Left lung (tissue), 14 donors: ENCODE measurements around the gene HIF3A. TPM values are rescaled to one million over a fixed set of nuclear protein-coding genes. Genes with fewer than 3 reads are reported as not detected.

ENCODE experiments used
- ATAC-seq: fragments of 200-7000 bp; cut with Tn5 transposase; one replicate; pipeline ENCODE4 v1.9.1; 2020; ENCODE audit warnings: moderate library complexity
- DNase-seq, 4 donors: peaks; one replicate each; pipeline ENCODE4 v3.0.0-alpha.2; 2013 to 2020
- H3K27ac ChIP-seq, 2 donors: fragments of 200-600 bp; sonication (generic) in 1 of 2; one replicate each; pipeline versions ENCODE4 v1.5.0 to v1.8.0; 2020 to 2021
- H3K27me3 ChIP-seq, 2 donors: fragments of 200-600 bp; sonication (generic) in 1 of 2; one replicate each; pipeline versions ENCODE4 v1.5.0 to v1.8.0; 2020 to 2021
- H3K36me3 ChIP-seq, 2 donors: fragments of 200-600 bp; sonication (generic) in 1 of 2; one replicate each; pipeline versions ENCODE4 v1.5.0 to v1.8.0; 2020 to 2021
- H3K4me1 ChIP-seq, 2 donors: fragments of 200-600 bp; one replicate each; pipeline ENCODE4 v1.8.0; 2021
- H3K4me3 ChIP-seq, 2 donors: fragments of 200-600 bp; sonication (generic) in 1 of 2; one replicate each; pipeline versions ENCODE4 v1.5.0 to v1.8.0; 2020 to 2021; ENCODE audit warnings: mild to moderate bottlenecking in 1 of 2
- H3K9me3 ChIP-seq, 2 donors: fragments of 200-600 bp; sonication (generic) in 1 of 2; one replicate each; pipeline versions ENCODE4 v1.5.0 to v1.8.0; 2020 to 2021
- CTCF ChIP-seq, 2 donors: fragments of 200-600 bp; sonication (generic) in 1 of 2; IDR thresholded peaks; one replicate each; pipeline versions ENCODE4 v1.5.0 to v1.8.0; 2021; ENCODE audit warnings: antibody characterized with exemption in 2 of 2
- intact Hi-C, 2 donors: fragments of 100-400 bp; cut with DNase I; formaldehyde crosslinking; loops; one replicate each; pipeline versions ENCODE4 v1.11.2 to v1.14.2; 2022
- long read RNA-seq, 12 donors: library from polyadenylated mRNA in 2 of 12; unstranded in 2 of 12; transcript quantifications; one replicate each; pipeline ENCODE4 v2.0.0 and lab custom pipeline, GENCODE V29; 2019 to 2026
- polyA plus RNA-seq, 6 donors: library from polyadenylated mRNA; unstranded; fragments of 120-200 nt; gene quantifications; one replicate each; pipeline ENCODE4 v1.2.1, GENCODE V29; 2013; ENCODE audit not compliant: insufficient read length in 6 of 6
- total RNA-seq, 2 donors: library from RNA; stranded (reverse); fragmentation: NEBNext Ultra II Directional; extraction: Animal tissue kit (Norgen Biotek cat#: 25700); gene quantifications; one replicate each; pipeline ENCODE4 v1.2.1, GENCODE V29; 2021
- donor health status: DM: no; HTN: yes; CAD: no.
- donor health status: DM: no; HTN: no; CAD: no.

HIF3A gene
- 10 to 100 TPM; 15.9 to 30.1 TPM for total RNA-seq
- polyA plus RNA-seq, result 100 to 1,000 TPM; 141 to 218 (median 198) TPM
- long read RNA-seq, donor 1, full-length matches to known transcripts, result 23 of 67 reads
- long read RNA-seq, donor 1, partial matches to known transcripts, result 44 of 67 reads
- long read RNA-seq, donor 1, other reads (novel, unspliced or antisense), result 0 of 67 reads
- long read RNA-seq, donor 2, full-length matches to known transcripts, result 19 of 54 reads
- long read RNA-seq, donor 2, partial matches to known transcripts, result 35 of 54 reads
- long read RNA-seq, donor 2, other reads (novel, unspliced or antisense), result 0 of 54 reads
- long read RNA-seq, donor 3, full-length matches to known transcripts, result 5 of 10 reads
- long read RNA-seq, donor 3, partial matches to known transcripts, result 5 of 10 reads
- long read RNA-seq, donor 3, other reads (novel, unspliced or antisense), result 0 of 10 reads
- long read RNA-seq, donor 4, partial matches to known transcripts, result 0 of 1 reads
- long read RNA-seq, donor 4, other reads (novel, unspliced or antisense), result 1 of 1 reads
- long read RNA-seq, donor 5, transcript HIF3A-217 (2 exons, 313 nt), result minor isoform, 5 of 59 reads
- long read RNA-seq, donor 5, transcript HIF3A-207 (7 exons, 2,004 nt), result major isoform, 10 of 59 reads
- long read RNA-seq, donor 5, partial matches to known transcripts, result 40 of 59 reads
- long read RNA-seq, donor 5, other reads (novel, unspliced or antisense), result 0 of 59 reads
- long read RNA-seq, donor 6, full-length matches to known transcripts, result 4 of 27 reads
- long read RNA-seq, donor 6, partial matches to known transcripts, result 23 of 27 reads
- long read RNA-seq, donor 6, other reads (novel, unspliced or antisense), result 0 of 27 reads
- long read RNA-seq, donor 7, full-length matches to known transcripts, result 5 of 10 reads
- long read RNA-seq, donor 7, partial matches to known transcripts, result 5 of 10 reads
- long read RNA-seq, donor 7, other reads (novel, unspliced or antisense), result 0 of 10 reads
- long read RNA-seq, donor 8, full-length matches to known transcripts, result 20 of 52 reads
- long read RNA-seq, donor 8, partial matches to known transcripts, result 32 of 52 reads
- long read RNA-seq, donor 8, other reads (novel, unspliced or antisense), result 0 of 52 reads
- long read RNA-seq, donor 9, result 0 reads
- long read RNA-seq, donor 10, partial matches to known transcripts, result 0 of 7 reads
- long read RNA-seq, donor 10, other reads (novel, unspliced or antisense), result 5 of 7 reads
- long read RNA-seq, donor 11, result 0 reads
- long read RNA-seq, donor 12, full-length matches to known transcripts, result 18 of 31 reads
- long read RNA-seq, donor 12, partial matches to known transcripts, result 13 of 31 reads
- long read RNA-seq, donor 12, other reads (novel, unspliced or antisense), result 0 of 31 reads

- DNase-seq (peak in 3 of 4 donors; percentile 55 to 98 (median 93)), ATAC-seq (peak; percentile 31)
- peaks cover 0 to 34% of the 10 kb centered on the region in 2 donors for H3K27me3 ChIP-seq
- no peaks in the 10 kb centered on the region for H3K9me3 ChIP-seq
- H3K27ac ChIP-seq, result peak within 1 kb of the TSS; percentile 83 to 87
- peaks cover 32 to 52% of the 10 kb centered on the region in 2 donors for H3K4me1 ChIP-seq
- H3K36me3 ChIP-seq, result no peaks in the 10 kb centered on the region
- TF ChIP-seq CTCF (IDR thresholded peaks at IDR 0.05), result no peak
- H3K4me3 ChIP-seq, result peak within 1 kb of the TSS; percentile 21 to 47
- intact Hi-C loops, result no loop called here
Observed at GRCh38 chr19:46296722-46297461, at the start of gene HIF3A. Gene HIF3A, plus strand, starts transcription at chr19:46297042. Its CDS starts 35 bp downstream, at chr19:46297077.

- Histone ChIP-seq H3K4me1 (no peaks in the 10 kb centered on the region), H3K36me3 (no peaks in the 10 kb centered on the region), H3K27me3 (peaks cover 0 to 32% of the 10 kb centered on the region in 2 donors), H3K4me3 (no peak overlapping the region), H3K27ac (no peak overlapping the region), H3K9me3 (no peaks in the 10 kb centered on the region)
- DNase-seq, result no peak
- no peak for TF ChIP-seq CTCF (IDR thresholded peaks at IDR 0.05)
- intact Hi-C loops, result no loop called here
- ATAC-seq, result no peak
Observed at GRCh38 chr19:46250076-46250735, 46.6 kb upstream of the HIF3A start.

GRCh38 chr19:46251416-46251815 is 45.4 kb upstream of the HIF3A start:
- TF ChIP-seq CTCF (IDR thresholded peaks at IDR 0.05), result no peak
- no peak for DNase-seq
- peak; percentile 72 for ATAC-seq
- Histone ChIP-seq H3K36me3 (no peaks in the 10 kb centered on the region), H3K27me3 (peaks cover 0 to 20% of the 10 kb centered on the region in 2 donors), H3K27ac (no peak overlapping the region), H3K4me3 (no peak overlapping the region), H3K4me1 (no peaks in the 10 kb centered on the region), H3K9me3 (no peaks in the 10 kb centered on the region)
- intact Hi-C loops, result no loop called here

- no peaks in the 10 kb centered on the region for H3K4me1 ChIP-seq
Observed at GRCh38 chr19:46254776-46255175, 42.1 kb upstream of the HIF3A start.

More at GRCh38 chr19:46254776-46255175, 42.1 kb upstream of the HIF3A start:
- intact Hi-C loops, result no loop called here
- no peak for DNase-seq
- Histone ChIP-seq H3K4me3 (no peak overlapping the region), H3K27me3 (peaks cover 0 to 29% of the 10 kb centered on the region in 2 donors), H3K27ac (no peak overlapping the region), H3K36me3 (no peaks in the 10 kb centered on the region), H3K9me3 (no peaks in the 10 kb centered on the region)
- no peak for ATAC-seq
- no peak for TF ChIP-seq CTCF (IDR thresholded peaks at IDR 0.05)
